Endothelial cell of umbilical vein (primary cell): Measurements from ENCODE around the gene HADH.

ENCODE experiments used
- JUN ChIP-seq: IDR thresholded peaks from 2 replicates; pipeline ENCODE4 v1.6.1; 2011; ENCODE audit warnings: borderline replicate concordance, low read depth; ENCODE audit not compliant: insufficient read length, insufficient read depth
- POLR2A ChIP-seq: IDR thresholded peaks from 2 replicates; pipeline ENCODE4 v1.6.1; 2012; ENCODE audit warnings: low read depth, mild to moderate bottlenecking, control low read depth, low read length

GRCh38 chr4:108006361-108006760 lies 16.7 kb downstream of the HADH start:
- TF ChIP-seq POLR2A, result no peak
- TF ChIP-seq JUN, result no peak
